ENCODE data around the gene HDAC6. TPM values are rescaled to one million over a fixed set of nuclear protein-coding genes. Genes with fewer than 3 reads are reported as not detected.
A peak's percentile ranks its signal among the peaks of the same experiment; 100 is the strongest.
"Not testable (repeated sequence)": the region's sequence is repeated elsewhere in the genome, so short reads cannot be mapped to it uniquely, and the experiment has no call there.

Gene HDAC6
- total RNA-seq, 2 experiments from 2014 or later: 94.3 to 102 TPM

- Mint-ChIP-seq H3K27ac (peak overlapping the region; percentile 69), H3K4me1 (no peaks in the 10 kb centered on the region), H3K4me3 (no peak overlapping the region), H3K27me3 (no peaks in the 10 kb centered on the region), H3K9me3 (no peaks in the 10 kb centered on the region), H3K36me3 (ENCODE audit: low read depth) (peaks cover 9% of the 10 kb centered on the region)
- ChIA-PET CTCF (no interaction called here), POLR2A (no interaction called here)
- no peak for DNase-seq
These were observed 17.0 kb downstream of the HDAC6 start for GRCh38 chrX:48818866-48819265.

- H3K9me3 Mint-ChIP-seq; H3K36me3 Mint-ChIP-seq (ENCODE audit: low read depth); H3K27ac Mint-ChIP-seq; H3K27me3 Mint-ChIP-seq; DNase-seq; POLR2A ChIA-PET; H3K4me1 Mint-ChIP-seq; CTCF ChIA-PET; H3K4me3 Mint-ChIP-seq: not testable (repeated sequence)
These were observed 17.5 kb downstream of the HDAC6 start for GRCh38 chrX:48819394-48819793.

- POLR2A ChIA-PET: no interaction called here
- peaks cover 10% of the 10 kb centered on the region for H3K36me3 Mint-ChIP-seq (ENCODE audit: low read depth)
These were observed 21.2 kb downstream of the HDAC6 start for GRCh38 chrX:48823053-48823452.

GRCh38 chrX:48824066-48824465 lies 22.2 kb downstream of the HDAC6 start:
- POLR2A ChIA-PET: no interaction called here
- no peaks in the 10 kb centered on the region for H3K9me3 Mint-ChIP-seq
- no peak for DNase-seq
- H3K27ac Mint-ChIP-seq: no peak overlapping the region
- peaks cover 10% of the 10 kb centered on the region for H3K36me3 Mint-ChIP-seq (ENCODE audit: low read depth)
- H3K27me3 Mint-ChIP-seq: peaks cover 19% of the 10 kb centered on the region
- H3K4me1 Mint-ChIP-seq: peaks cover 5% of the 10 kb centered on the region
- no peak overlapping the region for H3K4me3 Mint-ChIP-seq
- CTCF ChIA-PET: no interaction called here

More at GRCh38 chrX:48823053-48823452, 21.2 kb downstream of the HDAC6 start:
- H3K4me1 Mint-ChIP-seq: peaks cover 5% of the 10 kb centered on the region
- CTCF ChIA-PET: no interaction called here
- no peak overlapping the region for H3K4me3 Mint-ChIP-seq
- H3K27me3 Mint-ChIP-seq: peaks cover 10% of the 10 kb centered on the region
- no peak overlapping the region for H3K27ac Mint-ChIP-seq
- no peak for DNase-seq
- no peaks in the 10 kb centered on the region for H3K9me3 Mint-ChIP-seq

GRCh38 chrX:48826135-48826875 lies 24.4 kb downstream of the HDAC6 start, which contains the start of gene ERAS:
Gene ERAS (plus strand): TSS chrX:48826513. CDS start chrX:48829124, 2,611 bp downstream.
- Mint-ChIP-seq H3K4me1 (peaks cover 5% of the 10 kb centered on the region), H3K27me3 (peaks cover 31% of the 10 kb centered on the region), H3K36me3 (ENCODE audit: low read depth) (peaks cover 8% of the 10 kb centered on the region), H3K27ac (no peak within 1 kb of the TSS), H3K9me3 (no peaks in the 10 kb centered on the region), H3K4me3 (no peak within 1 kb of the TSS)
- CTCF ChIA-PET: no interaction called here
- DNase-seq: no peak
- POLR2A ChIA-PET: no interaction called here

DNA sequence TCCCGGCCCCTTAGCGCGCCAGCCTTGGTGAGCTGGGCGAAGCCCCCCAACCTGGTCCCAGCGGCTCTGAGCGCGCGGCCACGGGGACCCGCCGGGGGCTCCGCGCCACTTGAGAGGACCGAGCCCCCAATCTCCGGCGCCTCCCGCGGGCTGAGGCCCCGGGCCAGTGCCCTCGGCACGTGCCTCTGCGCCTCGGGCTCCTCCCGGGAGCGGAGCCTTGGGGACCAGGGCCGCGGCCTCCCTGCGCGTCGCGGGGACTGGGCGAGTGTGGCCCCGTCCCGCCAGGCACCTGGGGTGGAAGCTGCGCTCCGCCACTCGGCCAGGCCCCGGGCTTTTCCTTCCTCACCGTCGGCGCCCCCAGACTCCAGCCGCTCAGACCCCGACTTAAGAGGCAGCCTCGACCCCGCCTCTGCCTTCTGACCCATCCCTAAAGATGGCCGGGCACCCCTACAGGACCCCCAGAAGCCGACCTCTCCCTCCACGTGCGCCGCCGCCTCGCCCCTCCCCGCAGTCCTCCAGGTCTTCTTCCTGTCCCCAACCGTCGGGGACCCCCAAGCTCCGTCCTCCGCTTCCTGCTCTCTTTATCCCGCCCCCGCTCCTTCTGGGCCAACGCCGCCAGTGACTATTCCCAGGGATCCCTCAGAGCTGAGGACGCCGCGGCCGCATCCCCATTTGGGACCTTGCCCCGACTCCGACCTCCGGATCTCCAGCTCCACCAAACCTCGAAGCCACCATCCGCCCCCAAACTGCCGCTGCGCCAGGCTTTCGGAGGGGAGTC lies 25.2 kb downstream of the HDAC6 start:
- Mint-ChIP-seq H3K36me3 (ENCODE audit: low read depth) (peaks cover 8% of the 10 kb centered on the region), H3K4me3 (no peak overlapping the region), H3K4me1 (peaks cover 5% of the 10 kb centered on the region), H3K27ac (no peak overlapping the region), H3K27me3 (peaks cover 31% of the 10 kb centered on the region), H3K9me3 (no peaks in the 10 kb centered on the region)
- DNase-seq: no peak
- POLR2A ChIA-PET: no interaction called here
- CTCF ChIA-PET: interaction anchor here (0.7 kb wide), 1 partner anchor 16 kb away, joined by 4 read pairs; no protein-coding TSS in a partner anchor

DNA sequence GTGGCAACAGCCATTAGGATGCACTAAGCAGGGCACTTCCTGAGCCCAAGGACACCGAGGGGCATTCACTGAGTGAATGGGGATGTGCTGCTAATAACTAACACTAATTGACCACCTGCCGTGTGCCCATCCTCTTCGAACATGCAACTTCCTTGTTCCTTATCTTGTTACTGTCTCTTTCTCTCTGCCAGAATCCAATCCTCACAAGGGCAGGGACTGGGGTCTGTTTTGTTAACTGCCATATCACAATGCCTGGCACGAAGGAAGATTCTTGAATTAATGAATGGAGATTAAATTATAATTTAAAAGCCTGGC lies 25.7 kb downstream of the HDAC6 start:
- no peak for DNase-seq
- ChIA-PET POLR2A (no interaction called here), CTCF (interaction anchor here (0.7 kb wide), 1 partner anchor 15 kb away, joined by 4 read pairs; no protein-coding TSS in a partner anchor)
- H3K4me1 Mint-ChIP-seq: peaks cover 5% of the 10 kb centered on the region
- H3K36me3 Mint-ChIP-seq (ENCODE audit: low read depth): peaks cover 8% of the 10 kb centered on the region
- peaks cover 34% of the 10 kb centered on the region for H3K27me3 Mint-ChIP-seq
- no peaks in the 10 kb centered on the region for H3K9me3 Mint-ChIP-seq
- no peak overlapping the region for H3K27ac Mint-ChIP-seq
- no peak overlapping the region for H3K4me3 Mint-ChIP-seq

DNA sequence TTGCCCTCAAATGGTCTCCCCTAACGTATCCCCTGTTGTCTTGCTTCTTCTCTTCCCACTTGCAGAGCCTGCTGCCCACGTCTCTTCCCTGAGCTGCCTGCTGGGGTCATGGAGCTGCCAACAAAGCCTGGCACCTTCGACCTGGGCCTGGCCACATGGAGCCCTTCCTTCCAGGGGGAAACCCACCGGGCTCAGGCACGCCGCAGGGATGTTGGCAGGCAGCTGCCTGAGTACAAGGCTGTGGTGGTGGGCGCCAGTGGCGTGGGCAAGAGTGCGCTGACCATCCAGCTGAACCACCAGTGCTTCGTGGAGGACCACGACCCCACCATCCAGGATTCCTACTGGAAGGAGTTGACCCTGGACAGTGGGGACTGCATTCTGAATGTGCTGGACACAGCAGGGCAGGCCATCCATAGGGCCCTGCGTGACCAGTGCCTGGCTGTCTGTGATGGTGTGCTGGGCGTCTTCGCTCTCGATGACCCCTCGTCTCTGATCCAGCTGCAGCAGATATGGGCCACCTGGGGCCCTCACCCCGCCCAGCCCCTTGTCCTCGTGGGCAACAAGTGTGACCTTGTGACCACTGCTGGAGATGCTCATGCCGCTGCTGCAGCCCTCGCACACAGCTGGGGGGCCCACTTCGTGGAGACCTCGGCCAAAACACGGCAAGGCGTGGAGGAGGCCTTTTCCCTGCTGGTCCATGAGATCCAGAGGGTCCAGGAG lies 27.3 kb downstream of the HDAC6 start:
- Mint-ChIP-seq H3K4me3 (no peak overlapping the region), H3K36me3 (ENCODE audit: low read depth) (peaks cover 5% of the 10 kb centered on the region), H3K27ac (no peak overlapping the region), H3K27me3 (peaks cover 49% of the 10 kb centered on the region), H3K9me3 (no peaks in the 10 kb centered on the region), H3K4me1 (peaks cover 10% of the 10 kb centered on the region)
- POLR2A ChIA-PET: no interaction called here
- no peak for DNase-seq
- CTCF ChIA-PET: no interaction called here

GRCh38 chrX:48831136-48831908 lies 29.5 kb downstream of the HDAC6 start:
- Mint-ChIP-seq H3K36me3 (ENCODE audit: low read depth) (peaks cover 2% of the 10 kb centered on the region), H3K27me3 (peaks cover 62% of the 10 kb centered on the region), H3K4me3 (no peak overlapping the region), H3K9me3 (no peaks in the 10 kb centered on the region), H3K4me1 (peaks cover 19% of the 10 kb centered on the region), H3K27ac (no peak overlapping the region)
- no peak for DNase-seq
- ChIA-PET CTCF (no interaction called here), POLR2A (no interaction called here)

- H3K9me3 Mint-ChIP-seq: no peaks in the 10 kb centered on the region
- no peak overlapping the region for H3K27ac Mint-ChIP-seq
- peaks cover 66% of the 10 kb centered on the region for H3K27me3 Mint-ChIP-seq
- H3K4me3 Mint-ChIP-seq: no peak overlapping the region
- no peak for DNase-seq
- peaks cover 2% of the 10 kb centered on the region for H3K36me3 Mint-ChIP-seq (ENCODE audit: low read depth)
- peaks cover 20% of the 10 kb centered on the region for H3K4me1 Mint-ChIP-seq
- CTCF ChIA-PET: no interaction called here
- POLR2A ChIA-PET: no interaction called here
These were observed 30.0 kb downstream of the HDAC6 start for GRCh38 chrX:48831909-48832291.

DNA sequence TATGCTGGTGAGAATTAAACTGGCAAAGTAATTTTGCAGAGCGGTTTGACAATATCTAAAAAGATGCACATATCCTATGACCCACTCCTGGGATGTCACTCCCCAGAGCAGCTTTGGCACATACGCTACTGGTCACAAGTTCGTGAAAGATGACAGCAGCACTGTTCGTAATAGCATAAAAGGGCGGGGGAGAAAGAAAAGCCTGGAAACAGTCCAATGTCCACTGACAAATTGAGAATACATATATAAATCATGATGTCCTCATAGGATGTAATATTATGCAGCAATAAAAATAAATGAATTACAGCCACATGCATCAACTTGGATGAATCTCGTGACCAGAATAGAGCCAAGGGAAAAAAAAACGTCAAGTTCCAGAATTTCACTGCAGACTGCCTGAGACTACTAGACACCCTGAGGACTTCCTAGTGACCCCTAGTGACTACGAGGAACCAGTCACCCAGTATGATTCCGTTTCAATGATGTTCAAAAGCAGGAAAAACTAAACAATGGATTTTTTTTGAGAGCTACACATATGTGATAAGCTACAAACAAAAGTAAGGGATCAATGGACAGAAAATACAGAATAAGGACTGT lies 31.8 kb downstream of the HDAC6 start:
- Mint-ChIP-seq H3K4me3 (no peak overlapping the region), H3K9me3 (no peaks in the 10 kb centered on the region), H3K4me1 (peaks cover 15% of the 10 kb centered on the region), H3K36me3 (ENCODE audit: low read depth) (peaks cover 2% of the 10 kb centered on the region), H3K27me3 (peaks cover 53% of the 10 kb centered on the region), H3K27ac (no peak overlapping the region)
- CTCF ChIA-PET: interaction anchor here (0.6 to 0.7 kb wide), 3 partner anchors 11 to 247 kb away, joined by 3 to 5 read pairs (median 3); no protein-coding TSS in a partner anchor
- no peak for DNase-seq
- POLR2A ChIA-PET: no interaction called here

- CTCF ChIA-PET: interaction anchor here (0.6 to 0.7 kb wide), 3 partner anchors 10 to 246 kb away, joined by 3 to 5 read pairs (median 3); no protein-coding TSS in a partner anchor
- Mint-ChIP-seq H3K27me3 (peaks cover 49% of the 10 kb centered on the region), H3K9me3 (no peaks in the 10 kb centered on the region), H3K36me3 (ENCODE audit: low read depth) (peaks cover 2% of the 10 kb centered on the region), H3K27ac (peak overlapping the region; percentile 57), H3K4me3 (peak overlapping the region; percentile 66), H3K4me1 (peaks cover 15% of the 10 kb centered on the region)
- DNase-seq: no peak
- POLR2A ChIA-PET: no interaction called here
These were observed 32.5 kb downstream of the HDAC6 start for GRCh38 chrX:48834383-48834709.

Measured in activated CD4-positive, alpha-beta T cell treated with anti-CD3 and anti-CD28 coated beads, Interleukin-2, amount 10 ng/mL, durations not matched to agents 7 days and 5 days (primary cell).